Testis (tissue), 2 donors: ENCODE data around the gene NOA1.

Experiments
- CTCF ChIP-seq, 3 experiments: fragments of 450-650 bp in 2 of 3; fragments of 200-600 bp in 1 of 3; sonication (generic) in 1 of 3; IDR thresholded peaks; one replicate each; pipeline ENCODE4 v1.5.1; 2016 to 2019; ENCODE audit warnings: antibody characterized with exemption in 3 of 3, mild to moderate bottlenecking in 2 of 3, moderate library complexity in 1 of 3
- POLR2A ChIP-seq: fragments of 450-650 bp; IDR thresholded peaks from one replicate; pipeline ENCODE4 v1.6.1; 2017; ENCODE audit warnings: antibody characterized with exemption, mild to moderate bottlenecking, moderate library complexity

GRCh38 chr4:56959100-56959499, 18.3 kb downstream of the NOA1 start:
- no peak for TF ChIP-seq POLR2A
- TF ChIP-seq CTCF (IDR thresholded peaks at IDR 0.05), result no peak
